Measurements from ENCODE around the gene GBA2.

GBA2 gene

GRCh38 chr9:35789541-35789940 lies 40.5 kb upstream of the GBA2 start:
- WGBS, 2 experiments, result 85 to 100% methylated on average over 1 to 2 of the region's 2 CpGs
- Histone ChIP-seq H3K36me3 (ENCODE audit: control insufficient read depth, insufficient read depth, low read length) (no peaks in the 10 kb centered on the region), H3K4me1 (ENCODE audit: control insufficient read depth, insufficient read depth, low read length) (peaks cover 3% of the 10 kb centered on the region), H3K9me3 (ENCODE audit: control insufficient read depth, low read length) (no peaks in the 10 kb centered on the region), H3K4me3 (ENCODE audit: insufficient read depth, low read depth, low read length) (no peak overlapping the region), H3K27ac (ENCODE audit: insufficient read depth, low read depth, low read length, poor library complexity, severe bottlenecking) (no peak overlapping the region), H3K27me3 (ENCODE audit: control insufficient read depth, insufficient read depth, low read length, poor library complexity, severe bottlenecking) (peaks cover 5% of the 10 kb centered on the region)

- Histone ChIP-seq H3K36me3 (ENCODE audit: control insufficient read depth, insufficient read depth, low read length) (peaks cover 5% of the 10 kb centered on the region), H3K27me3 (ENCODE audit: control insufficient read depth, insufficient read depth, low read length, poor library complexity, severe bottlenecking) (no peaks in the 10 kb centered on the region), H3K4me1 (ENCODE audit: control insufficient read depth, insufficient read depth, low read length) (no peaks in the 10 kb centered on the region), H3K9me3 (ENCODE audit: control insufficient read depth, low read length) (no peaks in the 10 kb centered on the region), H3K4me3 (ENCODE audit: insufficient read depth, low read depth, low read length) (no peak overlapping the region), H3K27ac (ENCODE audit: insufficient read depth, low read depth, low read length, poor library complexity, severe bottlenecking) (no peak overlapping the region)
These were observed 34.4 kb upstream of the GBA2 start for GRCh38 chr9:35783418-35783817.

- Histone ChIP-seq H3K9me3 (ENCODE audit: control insufficient read depth, low read length) (no peaks in the 10 kb centered on the region), H3K4me3 (ENCODE audit: insufficient read depth, low read depth, low read length) (no peak overlapping the region), H3K36me3 (ENCODE audit: control insufficient read depth, insufficient read depth, low read length) (peaks cover 5% of the 10 kb centered on the region), H3K27me3 (ENCODE audit: control insufficient read depth, insufficient read depth, low read length, poor library complexity, severe bottlenecking) (no peaks in the 10 kb centered on the region), H3K4me1 (ENCODE audit: control insufficient read depth, insufficient read depth, low read length) (peaks cover 2% of the 10 kb centered on the region), H3K27ac (ENCODE audit: insufficient read depth, low read depth, low read length, poor library complexity, severe bottlenecking) (no peak overlapping the region)
- no CpG with 5 or more reads among the region's 2 CpGs for WGBS, 2 experiments
These were observed 32.0 kb upstream of the GBA2 start for GRCh38 chr9:35781066-35781465.

- Histone ChIP-seq H3K4me3 (ENCODE audit: insufficient read depth, low read depth, low read length) (no peak overlapping the region), H3K27me3 (ENCODE audit: control insufficient read depth, insufficient read depth, low read length, poor library complexity, severe bottlenecking) (no peaks in the 10 kb centered on the region), H3K36me3 (ENCODE audit: control insufficient read depth, insufficient read depth, low read length) (peaks cover 3% of the 10 kb centered on the region), H3K4me1 (ENCODE audit: control insufficient read depth, insufficient read depth, low read length) (peaks cover 9% of the 10 kb centered on the region), H3K27ac (ENCODE audit: insufficient read depth, low read depth, low read length, poor library complexity, severe bottlenecking) (no peak overlapping the region), H3K9me3 (ENCODE audit: control insufficient read depth, low read length) (no peaks in the 10 kb centered on the region)
- WGBS, 2 experiments, result 89 to 93% methylated on average over 3 of the region's 3 CpGs
These were observed 29.5 kb upstream of the GBA2 start for GRCh38 chr9:35778496-35778895.

- Histone ChIP-seq H3K27me3 (ENCODE audit: control insufficient read depth, insufficient read depth, low read length, poor library complexity, severe bottlenecking) (no peaks in the 10 kb centered on the region), H3K27ac (ENCODE audit: insufficient read depth, low read depth, low read length, poor library complexity, severe bottlenecking) (no peak overlapping the region), H3K9me3 (ENCODE audit: control insufficient read depth, low read length) (no peaks in the 10 kb centered on the region), H3K36me3 (ENCODE audit: control insufficient read depth, insufficient read depth, low read length) (no peaks in the 10 kb centered on the region), H3K4me1 (ENCODE audit: control insufficient read depth, insufficient read depth, low read length) (peaks cover 9% of the 10 kb centered on the region), H3K4me3 (ENCODE audit: insufficient read depth, low read depth, low read length) (no peak overlapping the region)
- WGBS, 2 experiments, result 65 to 72% methylated on average over 4 of the region's 4 CpGs
These were observed 27.0 kb upstream of the GBA2 start for GRCh38 chr9:35776018-35776417.

GRCh38 chr9:35774907-35775635 lies 26.0 kb upstream of the GBA2 start:
- 51 to 56% methylated on average over 6 to 7 of the region's 7 CpGs for WGBS, 2 experiments
- peaks cover 9% of the 10 kb centered on the region for H3K4me1 ChIP-seq (ENCODE audit: control insufficient read depth, insufficient read depth, low read length)
- no peaks in the 10 kb centered on the region for H3K27me3 ChIP-seq (ENCODE audit: control insufficient read depth, insufficient read depth, low read length, poor library complexity, severe bottlenecking)
- H3K27ac ChIP-seq (ENCODE audit: insufficient read depth, low read depth, low read length, poor library complexity, severe bottlenecking), result peak overlapping the region; percentile 53
- no peak overlapping the region for H3K4me3 ChIP-seq (ENCODE audit: insufficient read depth, low read depth, low read length)
- no peaks in the 10 kb centered on the region for H3K36me3 ChIP-seq (ENCODE audit: control insufficient read depth, insufficient read depth, low read length)
- H3K9me3 ChIP-seq (ENCODE audit: control insufficient read depth, low read length), result no peaks in the 10 kb centered on the region

GRCh38 chr9:35771943-35772342 lies 22.9 kb upstream of the GBA2 start:
- no peaks in the 10 kb centered on the region for H3K36me3 ChIP-seq (ENCODE audit: control insufficient read depth, insufficient read depth, low read length)
- 92 to 96% methylated on average over 3 of the region's 3 CpGs for WGBS, 2 experiments
- H3K9me3 ChIP-seq (ENCODE audit: control insufficient read depth, low read length), result no peaks in the 10 kb centered on the region
- H3K27me3 ChIP-seq (ENCODE audit: control insufficient read depth, insufficient read depth, low read length, poor library complexity, severe bottlenecking), result no peaks in the 10 kb centered on the region
- H3K27ac ChIP-seq (ENCODE audit: insufficient read depth, low read depth, low read length, poor library complexity, severe bottlenecking), result no peak overlapping the region
- H3K4me3 ChIP-seq (ENCODE audit: insufficient read depth, low read depth, low read length), result no peak overlapping the region
- peaks cover 9% of the 10 kb centered on the region for H3K4me1 ChIP-seq (ENCODE audit: control insufficient read depth, insufficient read depth, low read length)

- 100% methylated on average over 1 of the region's 1 CpG; no CpG with 5 or more reads in 1 of the 2 experiments for WGBS, 2 experiments
- Histone ChIP-seq H3K4me3 (ENCODE audit: insufficient read depth, low read depth, low read length) (no peak overlapping the region), H3K9me3 (ENCODE audit: control insufficient read depth, low read length) (no peaks in the 10 kb centered on the region), H3K27me3 (ENCODE audit: control insufficient read depth, insufficient read depth, low read length, poor library complexity, severe bottlenecking) (no peaks in the 10 kb centered on the region), H3K27ac (ENCODE audit: insufficient read depth, low read depth, low read length, poor library complexity, severe bottlenecking) (no peak overlapping the region), H3K36me3 (ENCODE audit: control insufficient read depth, insufficient read depth, low read length) (no peaks in the 10 kb centered on the region), H3K4me1 (ENCODE audit: control insufficient read depth, insufficient read depth, low read length) (peaks cover 9% of the 10 kb centered on the region)
These were observed 22.5 kb upstream of the GBA2 start for GRCh38 chr9:35771534-35771933.

GRCh38 chr9:35771075-35771433 lies 22.0 kb upstream of the GBA2 start:
- Histone ChIP-seq H3K4me1 (ENCODE audit: control insufficient read depth, insufficient read depth, low read length) (peaks cover 7% of the 10 kb centered on the region), H3K27me3 (ENCODE audit: control insufficient read depth, insufficient read depth, low read length, poor library complexity, severe bottlenecking) (no peaks in the 10 kb centered on the region), H3K9me3 (ENCODE audit: control insufficient read depth, low read length) (no peaks in the 10 kb centered on the region), H3K4me3 (ENCODE audit: insufficient read depth, low read depth, low read length) (no peak overlapping the region), H3K36me3 (ENCODE audit: control insufficient read depth, insufficient read depth, low read length) (no peaks in the 10 kb centered on the region), H3K27ac (ENCODE audit: insufficient read depth, low read depth, low read length, poor library complexity, severe bottlenecking) (no peak overlapping the region)
- 89 to 99% methylated on average over 3 of the region's 4 CpGs for WGBS, 2 experiments

- no peaks in the 10 kb centered on the region for H3K9me3 ChIP-seq (ENCODE audit: control insufficient read depth, low read length)
- WGBS, 2 experiments, result 93 to 95% methylated on average over 1 of the region's 1 CpG
- no peaks in the 10 kb centered on the region for H3K4me1 ChIP-seq (ENCODE audit: control insufficient read depth, insufficient read depth, low read length)
- H3K36me3 ChIP-seq (ENCODE audit: control insufficient read depth, insufficient read depth, low read length), result no peaks in the 10 kb centered on the region
- no peak overlapping the region for H3K27ac ChIP-seq (ENCODE audit: insufficient read depth, low read depth, low read length, poor library complexity, severe bottlenecking)
- H3K4me3 ChIP-seq (ENCODE audit: insufficient read depth, low read depth, low read length), result no peak overlapping the region
- no peaks in the 10 kb centered on the region for H3K27me3 ChIP-seq (ENCODE audit: control insufficient read depth, insufficient read depth, low read length, poor library complexity, severe bottlenecking)
These were observed 20.7 kb upstream of the GBA2 start for GRCh38 chr9:35769763-35770162.

- Histone ChIP-seq H3K4me1 (ENCODE audit: control insufficient read depth, insufficient read depth, low read length) (no peaks in the 10 kb centered on the region), H3K36me3 (ENCODE audit: control insufficient read depth, insufficient read depth, low read length) (no peaks in the 10 kb centered on the region), H3K27ac (ENCODE audit: insufficient read depth, low read depth, low read length, poor library complexity, severe bottlenecking) (no peak overlapping the region), H3K27me3 (ENCODE audit: control insufficient read depth, insufficient read depth, low read length, poor library complexity, severe bottlenecking) (no peaks in the 10 kb centered on the region), H3K9me3 (ENCODE audit: control insufficient read depth, low read length) (no peaks in the 10 kb centered on the region), H3K4me3 (ENCODE audit: insufficient read depth, low read depth, low read length) (no peak overlapping the region)
- 100% methylated on average over 1 of the region's 1 CpG; no CpG with 5 or more reads in 1 of the 2 experiments for whole genome bisulfite sequencing, 2 experiments
These were observed 18.4 kb upstream of the GBA2 start for GRCh38 chr9:35767458-35767857.
